Osteocyte (in vitro differentiated cells): ENCODE measurements around the gene C14orf132. TPM values are rescaled to one million over a fixed set of nuclear protein-coding genes. Genes with fewer than 3 reads are reported as not detected.
A peak's percentile ranks its signal among the peaks of the same experiment; 100 is the strongest.

ENCODE experiments used
- DNase-seq: peaks from one replicate; pipeline ENCODE4 v3.0.0; 2021; ENCODE audit warnings: mixed read lengths; ENCODE audit not compliant: unreplicated experiment; ENCODE audit errors: extremely low spot score
- H3K27ac Mint-ChIP-seq: one replicate; pipeline ENCODE4 v1.8.0; 2021; ENCODE audit warnings: mild to moderate bottlenecking, mixed read lengths; ENCODE audit not compliant: unreplicated experiment
- H3K27me3 Mint-ChIP-seq: one replicate; pipeline ENCODE4 v1.8.0; 2021; ENCODE audit warnings: mixed read lengths; ENCODE audit not compliant: unreplicated experiment
- H3K36me3 Mint-ChIP-seq: one replicate; pipeline ENCODE4 v1.8.0; 2021; ENCODE audit warnings: mixed read lengths; ENCODE audit not compliant: unreplicated experiment
- H3K4me1 Mint-ChIP-seq: one replicate; pipeline ENCODE4 v1.8.0; 2021; ENCODE audit warnings: mixed read lengths; ENCODE audit not compliant: unreplicated experiment
- H3K4me3 Mint-ChIP-seq: one replicate; pipeline ENCODE4 v1.8.0; 2021; ENCODE audit warnings: mild to moderate bottlenecking, moderate library complexity, mixed read lengths; ENCODE audit not compliant: unreplicated experiment
- H3K9me3 Mint-ChIP-seq: one replicate; pipeline ENCODE4 v1.8.0; 2021; ENCODE audit warnings: mixed read lengths; ENCODE audit not compliant: unreplicated experiment
- CTCF ChIP-seq: fragments of 200-600 bp; sonication (generic); IDR thresholded peaks from 2 replicates; pipeline ENCODE4 v1.5.0; 2021; ENCODE audit warnings: antibody characterized with exemption, mild to moderate bottlenecking, moderate library complexity
- total RNA-seq: library from RNA; stranded (reverse); gene quantifications from 2 replicates; pipeline ENCODE4 v1.2.1, GENCODE V29; 2021

The C14orf132 gene
- total RNA-seq, 1 donor from 2014 or later = 86.9 TPM

GRCh38 chr14:96030108-96030760 is 8.9 kb upstream of the C14orf132 start:
- Mint-ChIP-seq H3K27me3 (peaks cover 25% of the 10 kb centered on the region), H3K36me3 (peaks cover 4% of the 10 kb centered on the region), H3K27ac (no peak overlapping the region), H3K9me3 (peaks cover 2% of the 10 kb centered on the region), H3K4me1 (peaks cover 14% of the 10 kb centered on the region), H3K4me3 (no peak overlapping the region)
- no peak for TF ChIP-seq CTCF
- DNase-seq = no peak

- H3K9me3 Mint-ChIP-seq = no peaks in the 10 kb centered on the region
- H3K36me3 Mint-ChIP-seq = peaks cover 2% of the 10 kb centered on the region
- no peak overlapping the region for H3K4me3 Mint-ChIP-seq
- H3K4me1 Mint-ChIP-seq = peaks cover 14% of the 10 kb centered on the region
- H3K27ac Mint-ChIP-seq = no peak overlapping the region
- no peak for DNase-seq
- peaks cover 14% of the 10 kb centered on the region for H3K27me3 Mint-ChIP-seq
- TF ChIP-seq CTCF = no peak
Observed at GRCh38 chr14:96031691-96032090, 7.5 kb upstream of the C14orf132 start.

- H3K27ac Mint-ChIP-seq = no peak overlapping the region
- no peaks in the 10 kb centered on the region for H3K9me3 Mint-ChIP-seq
- peaks cover 15% of the 10 kb centered on the region for H3K27me3 Mint-ChIP-seq
- TF ChIP-seq CTCF = no peak
- H3K4me1 Mint-ChIP-seq = peaks cover 26% of the 10 kb centered on the region
- H3K36me3 Mint-ChIP-seq = no peaks in the 10 kb centered on the region
- H3K4me3 Mint-ChIP-seq = no peak overlapping the region
- DNase-seq = no peak
Observed at GRCh38 chr14:96035456-96035855, 3.7 kb upstream of the C14orf132 start.

GRCh38 chr14:96037891-96038557 is 1.1 kb upstream of the C14orf132 start:
- no peaks in the 10 kb centered on the region for H3K9me3 Mint-ChIP-seq
- no peak for TF ChIP-seq CTCF
- DNase-seq = no peak

GRCh38 chr14:96038558-96038919 is 623 bp upstream of the C14orf132 start:
- no peak for DNase-seq
- TF ChIP-seq CTCF = no peak
- Mint-ChIP-seq H3K4me1 (peaks cover 43% of the 10 kb centered on the region), H3K36me3 (peaks cover 4% of the 10 kb centered on the region), H3K4me3 (peak overlapping the region; percentile 84), H3K27ac (peak overlapping the region; percentile 77), H3K27me3 (peaks cover 12% of the 10 kb centered on the region), H3K9me3 (no peaks in the 10 kb centered on the region)

More at GRCh38 chr14:96037891-96038557, 1.1 kb upstream of the C14orf132 start:
- Mint-ChIP-seq H3K4me3 (peak overlapping the region; percentile 84), H3K27ac (peak overlapping the region; percentile 77), H3K36me3 (peaks cover 4% of the 10 kb centered on the region), H3K27me3 (peaks cover 15% of the 10 kb centered on the region), H3K4me1 (peaks cover 43% of the 10 kb centered on the region)
